Uterus (tissue), 2 donors: ENCODE measurements around the gene DMXL2.

Experiments
- CTCF ChIP-seq, 4 experiments: fragments of 200-600 bp in 2 of 4; fragments of 450-650 bp in 2 of 4; sonication (generic) in 2 of 4; IDR thresholded peaks; one replicate each; pipeline ENCODE4 v1.5.1; 2016 to 2019; ENCODE audit warnings: antibody characterized with exemption in 4 of 4, mild to moderate bottlenecking in 2 of 4, moderate library complexity in 1 of 4
- POLR2A ChIP-seq, 2 donors: fragments of 450-650 bp; IDR thresholded peaks; one replicate each; pipeline ENCODE4 v1.6.1; 2016; ENCODE audit warnings: antibody characterized with exemption in 2 of 2, mild to moderate bottlenecking in 1 of 2, moderate library complexity in 1 of 2

DNA sequence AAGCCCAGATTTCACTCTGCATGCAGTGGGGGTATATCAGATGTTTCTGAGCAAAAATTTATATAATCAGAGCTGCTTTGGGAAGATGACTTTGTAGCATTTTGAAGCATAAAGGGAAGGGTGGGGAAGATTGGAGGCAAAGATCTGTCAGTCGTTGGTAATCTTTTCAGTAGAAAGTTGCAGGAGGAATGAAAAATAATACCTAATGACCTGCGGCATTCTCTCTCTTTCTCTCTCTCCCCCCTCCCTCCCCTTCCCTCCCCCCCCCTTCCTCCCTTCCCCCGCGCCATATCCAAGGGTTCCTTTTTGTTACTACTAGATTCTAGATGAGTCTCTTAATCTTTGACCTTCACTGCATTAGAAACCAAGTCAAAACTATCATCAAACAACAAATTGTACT is 1.5 kb upstream of the DMXL2 start:
- TF ChIP-seq CTCF (IDR thresholded peaks at IDR 0.05) (no peak), POLR2A (IDR thresholded peaks at IDR 0.05) (no peak)
